Osteoblast (primary cell): ENCODE measurements around the gene AGK. TPM values are rescaled to one million over a fixed set of nuclear protein-coding genes. Genes with fewer than 3 reads are reported as not detected.

ENCODE experiments used
- DNase-seq: peaks from one replicate; pipeline ENCODE4 v3.0.0; 2011; ENCODE audit warnings: low spot score, mixed read lengths; ENCODE audit not compliant: insufficient read length; ENCODE audit errors: missing footprints
- H2AFZ ChIP-seq: 2 replicates; pipeline ENCODE4 v1.6.0; 2011; ENCODE audit warnings: mild to moderate bottlenecking, low read length
- H3K27ac ChIP-seq: 2 replicates; pipeline ENCODE4 v1.5.1; 2011; ENCODE audit warnings: mild to moderate bottlenecking, low read depth, low read length, moderate library complexity
- H3K27me3 ChIP-seq: 2 replicates; pipeline ENCODE4 v1.6.0; 2012; ENCODE audit warnings: mild to moderate bottlenecking, control low read depth, inconsistent platforms, low read length, moderate library complexity; ENCODE audit not compliant: insufficient read depth
- H3K36me3 ChIP-seq: 2 replicates; pipeline ENCODE4 v1.5.1; 2011; ENCODE audit warnings: mild to moderate bottlenecking, low read length, control low read depth, moderate library complexity; ENCODE audit not compliant: insufficient read depth
- H3K4me1 ChIP-seq: 2 replicates; pipeline ENCODE4 v1.5.1; 2011; ENCODE audit warnings: mild to moderate bottlenecking, low read length, control low read depth, moderate library complexity; ENCODE audit not compliant: insufficient read depth
- H3K4me2 ChIP-seq: 2 replicates; pipeline ENCODE4 v1.6.0; 2011; ENCODE audit warnings: mild to moderate bottlenecking, low read length; ENCODE audit not compliant: insufficient read depth
- H3K4me3 ChIP-seq: fragments of 200-600 bp; sonication (generic); 3 replicates; pipeline ENCODE4 v1.5.1; 2012; ENCODE audit warnings: mild to moderate bottlenecking, low read length, inconsistent platforms; ENCODE audit not compliant: insufficient read depth
- H3K79me2 ChIP-seq: 2 replicates; pipeline ENCODE4 v1.6.0; 2012; ENCODE audit warnings: mild to moderate bottlenecking, low read length, control low read depth, inconsistent platforms; ENCODE audit not compliant: insufficient read depth
- H3K9me3 ChIP-seq: 2 replicates; pipeline ENCODE4 v1.5.1; 2011; ENCODE audit warnings: low read depth, low read length, control low read depth
- H4K20me1 ChIP-seq: 2 replicates; pipeline ENCODE4 v1.6.0; 2012; ENCODE audit warnings: mild to moderate bottlenecking, low read length, control low read depth; ENCODE audit not compliant: insufficient read depth
- total RNA-seq: library from RNA; depleted of rRNA; stranded (reverse); fragments of >200 nt; gene quantifications from 2 replicates; pipeline ENCODE4 v1.2.3, GENCODE V29; 2012
- TF ChIP-seq, protein P1 (sequence below): IDR thresholded peaks from 2 replicates; pipeline ENCODE4 v1.5.1; 2011; ENCODE audit warnings: mild to moderate bottlenecking, low read depth, low read length, moderate library complexity; ENCODE audit errors: extremely low read depth

Gene AGK
- total RNA-seq, 1 donor = 26.1 TPM

DNA sequence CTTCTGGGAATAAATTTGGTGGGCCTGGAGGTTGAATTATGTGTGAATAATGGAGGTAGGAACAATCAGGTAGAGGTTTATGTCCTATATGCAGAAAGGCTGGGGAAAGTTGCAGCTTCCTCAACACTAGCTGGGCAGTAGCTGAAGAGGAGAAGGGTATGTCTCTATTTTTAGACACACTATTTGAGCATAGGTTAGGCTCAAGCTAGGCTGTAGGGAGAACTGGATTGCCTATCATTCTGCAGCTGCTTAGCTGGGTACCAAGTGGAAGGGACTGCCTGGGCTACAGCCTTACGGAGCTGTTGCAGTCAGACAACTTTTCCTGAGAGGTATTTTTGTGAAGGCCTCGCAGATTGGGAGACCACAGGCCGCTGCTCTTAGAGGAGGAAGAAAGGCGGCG is 82.9 kb downstream of the AGK start:
- Histone ChIP-seq H2AFZ (no peak overlapping the region), H3K4me1 (no peaks in the 10 kb centered on the region), H4K20me1 (no peaks in the 10 kb centered on the region), H3K36me3 (no peaks in the 10 kb centered on the region), H3K4me3 (no peak overlapping the region), H3K27me3 (no peaks in the 10 kb centered on the region), H3K9me3 (no peaks in the 10 kb centered on the region), H3K79me2 (no peaks in the 10 kb centered on the region), H3K27ac (no peak overlapping the region), H3K4me2 (no peak overlapping the region)
- no peak for DNase-seq
- TF ChIP-seq, protein P1, sequence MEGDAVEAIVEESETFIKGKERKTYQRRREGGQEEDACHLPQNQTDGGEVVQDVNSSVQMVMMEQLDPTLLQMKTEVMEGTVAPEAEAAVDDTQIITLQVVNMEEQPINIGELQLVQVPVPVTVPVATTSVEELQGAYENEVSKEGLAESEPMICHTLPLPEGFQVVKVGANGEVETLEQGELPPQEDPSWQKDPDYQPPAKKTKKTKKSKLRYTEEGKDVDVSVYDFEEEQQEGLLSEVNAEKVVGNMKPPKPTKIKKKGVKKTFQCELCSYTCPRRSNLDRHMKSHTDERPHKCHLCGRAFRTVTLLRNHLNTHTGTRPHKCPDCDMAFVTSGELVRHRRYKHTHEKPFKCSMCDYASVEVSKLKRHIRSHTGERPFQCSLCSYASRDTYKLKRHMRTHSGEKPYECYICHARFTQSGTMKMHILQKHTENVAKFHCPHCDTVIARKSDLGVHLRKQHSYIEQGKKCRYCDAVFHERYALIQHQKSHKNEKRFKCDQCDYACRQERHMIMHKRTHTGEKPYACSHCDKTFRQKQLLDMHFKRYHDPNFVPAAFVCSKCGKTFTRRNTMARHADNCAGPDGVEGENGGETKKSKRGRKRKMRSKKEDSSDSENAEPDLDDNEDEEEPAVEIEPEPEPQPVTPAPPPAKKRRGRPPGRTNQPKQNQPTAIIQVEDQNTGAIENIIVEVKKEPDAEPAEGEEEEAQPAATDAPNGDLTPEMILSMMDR = no peak

DNA sequence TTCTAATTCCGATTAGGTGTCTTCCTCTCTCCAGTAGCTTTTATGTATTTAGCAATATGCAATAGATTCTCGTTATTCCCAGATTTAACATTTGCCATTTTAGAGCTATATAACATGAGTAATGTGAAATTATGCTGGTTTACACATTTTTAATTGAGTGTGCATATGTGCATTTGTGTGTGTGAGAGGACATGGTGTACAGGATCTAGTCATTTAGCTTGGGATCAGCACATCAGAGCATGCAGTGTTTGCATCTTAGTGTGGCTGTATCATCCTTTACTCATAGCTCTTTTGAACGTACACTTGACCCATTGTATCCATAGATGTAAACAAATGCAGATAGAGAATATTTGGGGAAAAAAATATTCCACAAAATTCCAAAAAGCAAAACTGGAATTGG is 84.8 kb downstream of the AGK start:
- H3K4me3 ChIP-seq = no peak overlapping the region
- H3K79me2 ChIP-seq = no peaks in the 10 kb centered on the region
- no peak for DNase-seq
- H3K4me2 ChIP-seq = no peak overlapping the region
- peaks cover 6% of the 10 kb centered on the region for H3K4me1 ChIP-seq
- peaks cover 4% of the 10 kb centered on the region for H3K36me3 ChIP-seq
- no peak overlapping the region for H3K27ac ChIP-seq
- TF ChIP-seq, protein P1 = no peak
- H3K27me3 ChIP-seq = no peaks in the 10 kb centered on the region
- no peak overlapping the region for H2AFZ ChIP-seq
- no peaks in the 10 kb centered on the region for H4K20me1 ChIP-seq
- H3K9me3 ChIP-seq = no peaks in the 10 kb centered on the region

DNA sequence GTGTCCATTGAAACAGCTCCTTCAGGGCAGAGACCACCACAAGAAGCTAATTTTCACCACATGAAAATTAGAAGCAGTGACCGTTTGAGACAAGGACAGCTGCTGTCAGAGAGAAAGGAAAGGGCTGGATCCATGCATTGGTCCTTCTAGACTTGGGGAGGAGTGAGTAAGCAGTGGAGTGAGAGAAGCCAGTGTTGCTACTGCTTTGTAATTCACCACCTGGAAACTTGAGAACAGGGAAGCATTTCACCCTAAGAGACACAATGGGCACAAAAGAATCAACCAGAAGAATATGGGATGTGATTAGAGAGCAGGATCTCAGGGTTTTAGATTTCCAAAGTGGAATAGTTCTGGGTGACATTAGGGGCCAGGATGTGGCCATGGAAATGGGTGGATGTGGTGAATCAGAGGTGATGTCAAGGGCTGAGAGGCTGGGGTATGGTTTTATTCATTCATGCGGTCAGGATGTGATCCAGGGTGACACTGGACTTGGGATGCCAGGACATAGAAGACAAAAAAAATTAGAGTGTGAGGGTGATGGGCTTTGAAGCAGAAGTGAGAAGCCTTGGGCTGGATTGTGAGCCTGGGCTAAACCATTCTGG is 89.1 kb downstream of the AGK start:
- Histone ChIP-seq H3K27me3 (no peaks in the 10 kb centered on the region), H3K4me1 (peaks cover 6% of the 10 kb centered on the region), H3K79me2 (no peaks in the 10 kb centered on the region), H2AFZ (no peak overlapping the region), H3K36me3 (peaks cover 9% of the 10 kb centered on the region), H3K4me2 (no peak overlapping the region), H3K27ac (no peak overlapping the region), H4K20me1 (no peaks in the 10 kb centered on the region), H3K4me3 (no peak overlapping the region), H3K9me3 (no peaks in the 10 kb centered on the region)
- TF ChIP-seq, protein P1 = no peak
- DNase-seq = no peak

DNA sequence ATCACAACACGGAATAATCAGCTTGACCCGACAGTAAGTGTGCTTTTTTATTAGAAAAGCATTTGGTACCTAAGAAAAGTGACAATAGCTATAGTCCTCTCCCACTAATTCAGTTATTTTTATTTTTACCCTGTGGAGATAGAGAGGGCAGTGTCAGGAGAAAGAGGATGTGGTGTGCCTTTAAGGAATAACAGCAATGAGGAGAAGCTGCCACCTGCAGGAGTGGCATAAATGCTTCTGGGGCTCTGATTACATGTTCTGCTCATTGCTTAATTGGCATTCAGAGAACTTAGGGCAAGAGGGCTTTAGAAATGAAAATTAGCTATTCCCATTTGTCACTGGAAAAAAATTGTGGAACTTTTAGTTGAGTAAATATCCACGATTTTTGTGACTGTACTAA is 90.7 kb downstream of the AGK start:
- Histone ChIP-seq H3K9me3 (no peaks in the 10 kb centered on the region), H3K4me1 (peaks cover 14% of the 10 kb centered on the region), H2AFZ (no peak overlapping the region), H4K20me1 (no peaks in the 10 kb centered on the region), H3K4me3 (no peak overlapping the region), H3K27me3 (no peaks in the 10 kb centered on the region), H3K36me3 (peaks cover 9% of the 10 kb centered on the region), H3K4me2 (no peak overlapping the region), H3K27ac (no peak overlapping the region), H3K79me2 (no peaks in the 10 kb centered on the region)
- TF ChIP-seq, protein P1 = no peak
- DNase-seq = no peak
